Esophagus squamous epithelium (tissue), 4 donors: Measurements from ENCODE around the gene NCOA7.

ENCODE experiments used
- POLR2A ChIP-seq, 4 donors: fragments of 450-650 bp; IDR thresholded peaks; one replicate each; pipeline ENCODE4 v1.6.1; 2017; ENCODE audit warnings: antibody characterized with exemption in 4 of 4, mild to moderate bottlenecking in 4 of 4, moderate library complexity in 3 of 4
- TF ChIP-seq, protein P1 (sequence below), 6 experiments: fragments of 450-650 bp in 4 of 6; fragments of 200-600 bp in 2 of 6; sonication (generic) in 2 of 6; IDR thresholded peaks; one replicate each; pipeline ENCODE4 v1.5.1; 2016 to 2019; ENCODE audit warnings: antibody characterized with exemption in 6 of 6, mild to moderate bottlenecking in 4 of 6, moderate library complexity in 4 of 6

DNA sequence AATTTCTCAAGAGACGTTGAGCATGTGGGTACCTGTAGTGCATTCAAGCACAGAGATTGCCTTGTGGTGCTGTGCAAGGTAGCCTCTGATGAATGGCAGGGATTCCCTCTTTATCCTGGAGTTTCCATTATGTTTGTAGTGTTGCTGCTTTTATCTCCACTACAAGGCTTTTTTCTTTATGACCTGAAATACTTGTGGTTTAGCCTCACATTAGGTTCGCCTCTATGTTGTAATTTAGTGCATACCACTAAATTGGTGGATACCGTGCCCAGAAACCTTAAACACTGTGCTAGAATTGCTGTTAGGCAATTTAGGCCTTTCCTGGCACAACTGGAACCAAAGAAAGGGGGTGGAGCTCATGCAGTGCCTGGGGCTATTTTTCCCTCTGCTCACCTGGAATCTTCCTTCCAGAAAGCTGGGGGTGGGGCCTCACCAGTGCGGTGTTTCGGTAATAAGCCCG is 76.8 kb downstream of the NCOA7 start:
- TF ChIP-seq, protein P1, sequence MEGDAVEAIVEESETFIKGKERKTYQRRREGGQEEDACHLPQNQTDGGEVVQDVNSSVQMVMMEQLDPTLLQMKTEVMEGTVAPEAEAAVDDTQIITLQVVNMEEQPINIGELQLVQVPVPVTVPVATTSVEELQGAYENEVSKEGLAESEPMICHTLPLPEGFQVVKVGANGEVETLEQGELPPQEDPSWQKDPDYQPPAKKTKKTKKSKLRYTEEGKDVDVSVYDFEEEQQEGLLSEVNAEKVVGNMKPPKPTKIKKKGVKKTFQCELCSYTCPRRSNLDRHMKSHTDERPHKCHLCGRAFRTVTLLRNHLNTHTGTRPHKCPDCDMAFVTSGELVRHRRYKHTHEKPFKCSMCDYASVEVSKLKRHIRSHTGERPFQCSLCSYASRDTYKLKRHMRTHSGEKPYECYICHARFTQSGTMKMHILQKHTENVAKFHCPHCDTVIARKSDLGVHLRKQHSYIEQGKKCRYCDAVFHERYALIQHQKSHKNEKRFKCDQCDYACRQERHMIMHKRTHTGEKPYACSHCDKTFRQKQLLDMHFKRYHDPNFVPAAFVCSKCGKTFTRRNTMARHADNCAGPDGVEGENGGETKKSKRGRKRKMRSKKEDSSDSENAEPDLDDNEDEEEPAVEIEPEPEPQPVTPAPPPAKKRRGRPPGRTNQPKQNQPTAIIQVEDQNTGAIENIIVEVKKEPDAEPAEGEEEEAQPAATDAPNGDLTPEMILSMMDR (IDR thresholded peaks at IDR 0.05): peak in 1 of 6 experiments; percentile 3
- TF ChIP-seq POLR2A (IDR thresholded peaks at IDR 0.05): no peak
